BLaER1 (cell line): ENCODE measurements around the gene MARK1.

ENCODE experiments used
- H3K27ac ChIP-seq: shearing (Covaris generic); formaldehyde crosslinking; 2 replicates; pipeline ENCODE4 v1.8.1; 2022
- H3K27me3 ChIP-seq: shearing (Covaris generic); formaldehyde crosslinking; 2 replicates; pipeline ENCODE4 v1.8.1; 2022
- H3K36me3 ChIP-seq: shearing (Covaris generic); formaldehyde crosslinking; 2 replicates; pipeline ENCODE4 v1.8.1; 2022
- H3K4me1 ChIP-seq: shearing (Covaris generic); formaldehyde crosslinking; 2 replicates; pipeline ENCODE4 v1.8.1; 2022
- H3K4me2 ChIP-seq: shearing (Covaris generic); formaldehyde crosslinking; 2 replicates; pipeline ENCODE4 v1.8.1; 2022
- H3K4me3 ChIP-seq: shearing (Covaris generic); formaldehyde crosslinking; 2 replicates; pipeline ENCODE4 v1.8.1; 2022
- H3K9ac ChIP-seq: shearing (Covaris generic); formaldehyde crosslinking; 2 replicates; pipeline ENCODE4 v1.8.1; 2022
- H3K9me3 ChIP-seq: shearing (Covaris generic); formaldehyde crosslinking; 2 replicates; pipeline ENCODE4 v1.8.1; 2022
- H4K20me1 ChIP-seq: shearing (Covaris generic); formaldehyde crosslinking; 2 replicates; pipeline ENCODE4 v1.8.1; 2022
- Cebpa-rat ChIP-seq: shearing (Covaris generic); IDR thresholded peaks from 2 replicates; pipeline ENCODE4 v1.8.1; 2022

The MARK1 gene

DNA sequence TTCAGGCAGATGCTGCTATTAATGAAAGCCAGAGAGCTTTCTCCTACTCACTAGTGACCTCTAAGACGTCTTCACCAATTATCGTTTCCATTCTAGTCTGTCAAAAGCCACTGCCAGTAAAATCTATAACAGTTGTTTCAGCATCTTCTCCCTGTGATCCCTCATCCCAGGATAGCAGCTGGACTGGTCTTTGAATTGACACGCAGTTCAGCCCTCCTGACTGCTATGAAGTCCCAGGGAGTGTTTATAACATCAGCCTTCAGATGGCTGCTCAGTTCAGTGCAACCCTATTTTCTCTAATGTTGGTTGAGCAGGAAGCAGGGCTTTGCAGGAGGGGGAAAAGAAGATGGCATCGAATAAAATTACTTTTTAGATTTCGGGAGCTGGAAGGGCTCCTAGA is 23.6 kb upstream of the MARK1 start:
- no peaks in the 10 kb centered on the region for H4K20me1 ChIP-seq
- H3K9ac ChIP-seq: no peak overlapping the region
- no peaks in the 10 kb centered on the region for H3K9me3 ChIP-seq
- no peak for TF ChIP-seq Cebpa-rat
- no peak overlapping the region for H3K4me2 ChIP-seq
- no peaks in the 10 kb centered on the region for H3K36me3 ChIP-seq
- H3K4me1 ChIP-seq: no peaks in the 10 kb centered on the region
- H3K27ac ChIP-seq: no peak overlapping the region
- no peak overlapping the region for H3K4me3 ChIP-seq
- no peaks in the 10 kb centered on the region for H3K27me3 ChIP-seq

DNA sequence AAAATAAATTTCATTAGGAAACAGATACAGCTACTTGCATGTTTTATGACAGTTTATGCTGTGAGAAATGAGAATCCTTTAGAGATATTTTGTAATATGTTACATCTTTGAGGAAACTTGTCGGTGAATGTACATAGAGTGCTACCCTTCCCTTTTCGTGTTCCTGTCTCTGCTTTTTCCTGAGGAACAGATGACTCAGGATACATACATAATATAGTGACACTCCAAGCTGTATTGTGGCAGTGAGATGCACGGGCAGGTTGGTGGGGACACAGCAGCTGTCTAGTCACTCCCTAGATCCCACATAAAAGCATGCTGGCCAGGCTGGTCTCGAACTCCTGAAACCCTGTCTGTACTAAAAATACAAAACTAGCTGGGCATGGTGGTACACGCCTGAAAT is 20.9 kb upstream of the MARK1 start:
- H3K36me3 ChIP-seq: no peaks in the 10 kb centered on the region
- H3K4me1 ChIP-seq: no peaks in the 10 kb centered on the region
- H3K9me3 ChIP-seq: no peaks in the 10 kb centered on the region
- no peak for TF ChIP-seq Cebpa-rat
- no peaks in the 10 kb centered on the region for H4K20me1 ChIP-seq
- H3K4me2 ChIP-seq: no peak overlapping the region
- no peak overlapping the region for H3K9ac ChIP-seq
- no peak overlapping the region for H3K27ac ChIP-seq
- no peaks in the 10 kb centered on the region for H3K27me3 ChIP-seq
- H3K4me3 ChIP-seq: no peak overlapping the region

GRCh38 chr1:220511179-220511578 is 16.8 kb upstream of the MARK1 start:
- no peaks in the 10 kb centered on the region for H3K27me3 ChIP-seq
- H3K4me2 ChIP-seq: no peak overlapping the region
- H3K9me3 ChIP-seq: no peaks in the 10 kb centered on the region
- no peak for TF ChIP-seq Cebpa-rat
- H4K20me1 ChIP-seq: no peaks in the 10 kb centered on the region
- H3K27ac ChIP-seq: no peak overlapping the region
- H3K4me3 ChIP-seq: no peak overlapping the region
- H3K9ac ChIP-seq: no peak overlapping the region
- H3K36me3 ChIP-seq: no peaks in the 10 kb centered on the region
- H3K4me1 ChIP-seq: no peaks in the 10 kb centered on the region

GRCh38 chr1:220511785-220512184 is 16.2 kb upstream of the MARK1 start:
- no peak overlapping the region for H3K4me2 ChIP-seq
- no peak overlapping the region for H3K4me3 ChIP-seq
- H3K27me3 ChIP-seq: no peaks in the 10 kb centered on the region
- H3K4me1 ChIP-seq: no peaks in the 10 kb centered on the region
- H3K36me3 ChIP-seq: no peaks in the 10 kb centered on the region
- no peak for TF ChIP-seq Cebpa-rat
- H3K9me3 ChIP-seq: no peaks in the 10 kb centered on the region
- no peak overlapping the region for H3K27ac ChIP-seq
- H4K20me1 ChIP-seq: no peaks in the 10 kb centered on the region
- no peak overlapping the region for H3K9ac ChIP-seq

- Histone ChIP-seq H3K27ac (no peak overlapping the region), H3K9ac (no peak overlapping the region), H3K4me2 (no peak overlapping the region), H4K20me1 (no peaks in the 10 kb centered on the region), H3K36me3 (no peaks in the 10 kb centered on the region), H3K27me3 (no peaks in the 10 kb centered on the region), H3K4me1 (no peaks in the 10 kb centered on the region), H3K9me3 (no peaks in the 10 kb centered on the region), H3K4me3 (no peak overlapping the region)
- no peak for TF ChIP-seq Cebpa-rat
These were observed 14.1 kb upstream of the MARK1 start for GRCh38 chr1:220513834-220514233.

GRCh38 chr1:220514256-220514655 is 13.7 kb upstream of the MARK1 start:
- Histone ChIP-seq H3K9me3 (no peaks in the 10 kb centered on the region), H3K36me3 (no peaks in the 10 kb centered on the region), H3K4me3 (no peak overlapping the region), H3K4me1 (no peaks in the 10 kb centered on the region), H3K4me2 (no peak overlapping the region), H3K27ac (no peak overlapping the region), H3K27me3 (no peaks in the 10 kb centered on the region), H3K9ac (no peak overlapping the region), H4K20me1 (no peaks in the 10 kb centered on the region)
- TF ChIP-seq Cebpa-rat: no peak

GRCh38 chr1:220516014-220516721 is 11.8 kb upstream of the MARK1 start:
- H3K27me3 ChIP-seq: no peaks in the 10 kb centered on the region
- no peak overlapping the region for H3K4me2 ChIP-seq
- no peak overlapping the region for H3K27ac ChIP-seq
- H3K4me3 ChIP-seq: no peak overlapping the region
- no peaks in the 10 kb centered on the region for H4K20me1 ChIP-seq
- H3K9me3 ChIP-seq: no peaks in the 10 kb centered on the region
- no peak overlapping the region for H3K9ac ChIP-seq
- H3K4me1 ChIP-seq: no peaks in the 10 kb centered on the region
- no peaks in the 10 kb centered on the region for H3K36me3 ChIP-seq
- no peak for TF ChIP-seq Cebpa-rat

GRCh38 chr1:220516722-220517042 is 11.3 kb upstream of the MARK1 start:
- TF ChIP-seq Cebpa-rat: no peak
- Histone ChIP-seq H3K9ac (no peak overlapping the region), H3K27ac (no peak overlapping the region), H3K4me2 (no peak overlapping the region), H4K20me1 (no peaks in the 10 kb centered on the region), H3K4me3 (no peak overlapping the region), H3K27me3 (no peaks in the 10 kb centered on the region), H3K36me3 (no peaks in the 10 kb centered on the region), H3K4me1 (no peaks in the 10 kb centered on the region), H3K9me3 (no peaks in the 10 kb centered on the region)

DNA sequence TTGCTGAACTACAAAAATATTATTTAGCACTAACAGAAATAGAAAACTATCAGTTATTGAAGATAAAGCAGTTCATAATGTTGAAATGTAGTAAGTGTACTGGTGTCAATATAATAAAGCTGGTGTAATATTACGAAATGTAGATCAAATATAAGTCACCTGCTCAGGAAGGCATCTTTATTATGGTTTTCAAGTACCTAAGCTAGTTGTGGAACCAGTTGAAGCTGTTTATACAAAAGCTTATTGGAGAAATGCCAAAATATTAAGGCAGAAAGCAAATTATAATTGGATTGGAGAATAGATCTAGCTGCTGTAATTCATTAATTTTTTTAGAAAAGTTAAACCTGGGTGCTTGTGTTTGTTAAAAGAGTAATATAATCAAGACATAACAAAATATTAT is 6.2 kb upstream of the MARK1 start:
- no peak overlapping the region for H3K4me2 ChIP-seq
- no peak overlapping the region for H3K27ac ChIP-seq
- no peak overlapping the region for H3K9ac ChIP-seq
- peaks cover 6% of the 10 kb centered on the region; the same call in 1 of the 2 replicates for H3K27me3 ChIP-seq
- H3K4me3 ChIP-seq: no peak overlapping the region
- no peaks in the 10 kb centered on the region for H4K20me1 ChIP-seq
- H3K4me1 ChIP-seq: peaks cover 2% of the 10 kb centered on the region
- TF ChIP-seq Cebpa-rat: no peak
- no peaks in the 10 kb centered on the region for H3K9me3 ChIP-seq
- no peaks in the 10 kb centered on the region for H3K36me3 ChIP-seq

GRCh38 chr1:220526294-220526693 is 1.6 kb upstream of the MARK1 start:
- H3K4me2 ChIP-seq: no peak overlapping the region
- no peak for TF ChIP-seq Cebpa-rat
- no peak overlapping the region for H3K4me3 ChIP-seq
- H3K4me1 ChIP-seq: peaks cover 22% of the 10 kb centered on the region
- H3K27ac ChIP-seq: no peak overlapping the region
- H3K9ac ChIP-seq: no peak overlapping the region
- no peaks in the 10 kb centered on the region for H4K20me1 ChIP-seq
- H3K27me3 ChIP-seq: peaks cover 36% of the 10 kb centered on the region
- no peaks in the 10 kb centered on the region for H3K9me3 ChIP-seq
- no peaks in the 10 kb centered on the region for H3K36me3 ChIP-seq
